Measurements from ENCODE around the gene FAM114A2.

Gene FAM114A2

GRCh38 chr5:153964191-153964879 lies 74.4 kb downstream of the FAM114A2 start:
- no peak overlapping the region for H3K9ac ChIP-seq (ENCODE audit: low read length)
- H2AFZ ChIP-seq (ENCODE audit: low read length): no peak overlapping the region
- no peaks in the 10 kb centered on the region for H3K9me2 ChIP-seq (ENCODE audit: low read depth, low read length)
- no peaks in the 10 kb centered on the region for H3K36me3 ChIP-seq (ENCODE audit: insufficient read depth, low read length)
- no peaks in the 10 kb centered on the region for H3F3A ChIP-seq (ENCODE audit: insufficient read depth, low read length)
- TF ChIP-seq EZH2 (IDR thresholded peaks at IDR 0.05; ENCODE audit: borderline replicate concordance, low read length): no peak
- TF ChIP-seq, protein P1, sequence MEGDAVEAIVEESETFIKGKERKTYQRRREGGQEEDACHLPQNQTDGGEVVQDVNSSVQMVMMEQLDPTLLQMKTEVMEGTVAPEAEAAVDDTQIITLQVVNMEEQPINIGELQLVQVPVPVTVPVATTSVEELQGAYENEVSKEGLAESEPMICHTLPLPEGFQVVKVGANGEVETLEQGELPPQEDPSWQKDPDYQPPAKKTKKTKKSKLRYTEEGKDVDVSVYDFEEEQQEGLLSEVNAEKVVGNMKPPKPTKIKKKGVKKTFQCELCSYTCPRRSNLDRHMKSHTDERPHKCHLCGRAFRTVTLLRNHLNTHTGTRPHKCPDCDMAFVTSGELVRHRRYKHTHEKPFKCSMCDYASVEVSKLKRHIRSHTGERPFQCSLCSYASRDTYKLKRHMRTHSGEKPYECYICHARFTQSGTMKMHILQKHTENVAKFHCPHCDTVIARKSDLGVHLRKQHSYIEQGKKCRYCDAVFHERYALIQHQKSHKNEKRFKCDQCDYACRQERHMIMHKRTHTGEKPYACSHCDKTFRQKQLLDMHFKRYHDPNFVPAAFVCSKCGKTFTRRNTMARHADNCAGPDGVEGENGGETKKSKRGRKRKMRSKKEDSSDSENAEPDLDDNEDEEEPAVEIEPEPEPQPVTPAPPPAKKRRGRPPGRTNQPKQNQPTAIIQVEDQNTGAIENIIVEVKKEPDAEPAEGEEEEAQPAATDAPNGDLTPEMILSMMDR (IDR thresholded peaks at IDR 0.05; ENCODE audit: low read length): no peak
- H3K27ac ChIP-seq (ENCODE audit: low read depth, low read length, poor library complexity, severe bottlenecking): no peak overlapping the region
- no peaks in the 10 kb centered on the region for H3K4me1 ChIP-seq (ENCODE audit: insufficient read depth, low read length, severe bottlenecking)
- no peaks in the 10 kb centered on the region for H4K20me1 ChIP-seq (ENCODE audit: insufficient read depth, low read length)
- no peak overlapping the region for H3K4me3 ChIP-seq (ENCODE audit: low read depth, low read length, poor library complexity, severe bottlenecking)
- no peaks in the 10 kb centered on the region for H3K79me2 ChIP-seq (ENCODE audit: insufficient read depth, low read length)
- H3K9me3 ChIP-seq (ENCODE audit: low read length): no peaks in the 10 kb centered on the region
- no peaks in the 10 kb centered on the region; the same call in 1 of the 2 replicates for H3K27me3 ChIP-seq (ENCODE audit: insufficient read depth, low read length)
- H3K4me2 ChIP-seq (ENCODE audit: low read length): no peak overlapping the region

GRCh38 chr5:153960269-153961215 lies 78.2 kb downstream of the FAM114A2 start:
- Histone ChIP-seq H3K27ac (ENCODE audit: low read depth, low read length, poor library complexity, severe bottlenecking) (no peak overlapping the region), H3F3A (ENCODE audit: insufficient read depth, low read length) (no peaks in the 10 kb centered on the region), H4K20me1 (ENCODE audit: insufficient read depth, low read length) (no peaks in the 10 kb centered on the region), H3K27me3 (ENCODE audit: insufficient read depth, low read length) (no peaks in the 10 kb centered on the region; the same call in 1 of the 2 replicates), H3K9me2 (ENCODE audit: low read depth, low read length) (no peaks in the 10 kb centered on the region), H3K79me2 (ENCODE audit: insufficient read depth, low read length) (no peaks in the 10 kb centered on the region), H3K9ac (ENCODE audit: low read length) (no peak overlapping the region), H3K4me2 (ENCODE audit: low read length) (no peak overlapping the region), H2AFZ (ENCODE audit: low read length) (no peak overlapping the region), H3K4me3 (ENCODE audit: low read depth, low read length, poor library complexity, severe bottlenecking) (no peak overlapping the region), H3K4me1 (ENCODE audit: insufficient read depth, low read length, severe bottlenecking) (no peaks in the 10 kb centered on the region), H3K36me3 (ENCODE audit: insufficient read depth, low read length) (no peaks in the 10 kb centered on the region), H3K9me3 (ENCODE audit: low read length) (no peaks in the 10 kb centered on the region)
- TF ChIP-seq EZH2 (IDR thresholded peaks at IDR 0.05; ENCODE audit: borderline replicate concordance, low read length): no peak
- TF ChIP-seq, protein P1 (IDR thresholded peaks at IDR 0.05; ENCODE audit: low read length): no peak

- H3K27ac ChIP-seq (ENCODE audit: low read depth, low read length, poor library complexity, severe bottlenecking): no peak overlapping the region
- no peak for TF ChIP-seq EZH2 (IDR thresholded peaks at IDR 0.05; ENCODE audit: borderline replicate concordance, low read length)
- TF ChIP-seq, protein P1 (IDR thresholded peaks at IDR 0.05; ENCODE audit: low read length): no peak
- no peak overlapping the region for H3K4me3 ChIP-seq (ENCODE audit: low read depth, low read length, poor library complexity, severe bottlenecking)
- no peak overlapping the region for H2AFZ ChIP-seq (ENCODE audit: low read length)
- H3K4me1 ChIP-seq (ENCODE audit: insufficient read depth, low read length, severe bottlenecking): no peaks in the 10 kb centered on the region
- no peak overlapping the region for H3K4me2 ChIP-seq (ENCODE audit: low read length)
- H3K79me2 ChIP-seq (ENCODE audit: insufficient read depth, low read length): no peaks in the 10 kb centered on the region
- no peak overlapping the region for H3K9ac ChIP-seq (ENCODE audit: low read length)
- H3K9me3 ChIP-seq (ENCODE audit: low read length): no peaks in the 10 kb centered on the region
- no peaks in the 10 kb centered on the region; the same call in 1 of the 2 replicates for H3K27me3 ChIP-seq (ENCODE audit: insufficient read depth, low read length)
- H3F3A ChIP-seq (ENCODE audit: insufficient read depth, low read length): no peaks in the 10 kb centered on the region
- H4K20me1 ChIP-seq (ENCODE audit: insufficient read depth, low read length): no peaks in the 10 kb centered on the region
- H3K9me2 ChIP-seq (ENCODE audit: low read depth, low read length): no peaks in the 10 kb centered on the region
- H3K36me3 ChIP-seq (ENCODE audit: insufficient read depth, low read length): no peaks in the 10 kb centered on the region
These were observed 79.4 kb downstream of the FAM114A2 start for GRCh38 chr5:153959134-153959957.

Data from OCI-LY1 (cell line).